OCI-LY1 (cell line): ENCODE data around the gene AMIGO2.

ENCODE experiments used
- EZH2 ChIP-seq: fragments of 200-600 bp; sonication (generic), shearing (Covaris generic); IDR thresholded peaks from 2 replicates; pipeline ENCODE4 v1.8.0; 2017; ENCODE audit warnings: borderline replicate concordance, mixed run types, mild to moderate bottlenecking, antibody characterized with exemption, low read length, moderate library complexity, mixed read lengths
- TF ChIP-seq, protein P1 (sequence below): fragments of 200-600 bp; sonication (generic), shearing (Covaris generic); IDR thresholded peaks from 2 replicates; pipeline ENCODE4 v1.5.1; 2017; ENCODE audit warnings: mild to moderate bottlenecking, antibody characterized with exemption, low read length, moderate library complexity, mixed read lengths

GRCh38 chr12:47028186-47028585 is 51.6 kb downstream of the AMIGO2 start:
- TF ChIP-seq, protein P1, sequence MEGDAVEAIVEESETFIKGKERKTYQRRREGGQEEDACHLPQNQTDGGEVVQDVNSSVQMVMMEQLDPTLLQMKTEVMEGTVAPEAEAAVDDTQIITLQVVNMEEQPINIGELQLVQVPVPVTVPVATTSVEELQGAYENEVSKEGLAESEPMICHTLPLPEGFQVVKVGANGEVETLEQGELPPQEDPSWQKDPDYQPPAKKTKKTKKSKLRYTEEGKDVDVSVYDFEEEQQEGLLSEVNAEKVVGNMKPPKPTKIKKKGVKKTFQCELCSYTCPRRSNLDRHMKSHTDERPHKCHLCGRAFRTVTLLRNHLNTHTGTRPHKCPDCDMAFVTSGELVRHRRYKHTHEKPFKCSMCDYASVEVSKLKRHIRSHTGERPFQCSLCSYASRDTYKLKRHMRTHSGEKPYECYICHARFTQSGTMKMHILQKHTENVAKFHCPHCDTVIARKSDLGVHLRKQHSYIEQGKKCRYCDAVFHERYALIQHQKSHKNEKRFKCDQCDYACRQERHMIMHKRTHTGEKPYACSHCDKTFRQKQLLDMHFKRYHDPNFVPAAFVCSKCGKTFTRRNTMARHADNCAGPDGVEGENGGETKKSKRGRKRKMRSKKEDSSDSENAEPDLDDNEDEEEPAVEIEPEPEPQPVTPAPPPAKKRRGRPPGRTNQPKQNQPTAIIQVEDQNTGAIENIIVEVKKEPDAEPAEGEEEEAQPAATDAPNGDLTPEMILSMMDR: no peak
- TF ChIP-seq EZH2: no peak
